Measurements from ENCODE around the gene HES2. TPM values are rescaled to one million over a fixed set of nuclear protein-coding genes. Genes with fewer than 3 reads are reported as not detected.

HES2 gene
- total RNA-seq, 1 donor from 2014 or later = 5.9 TPM

DNA sequence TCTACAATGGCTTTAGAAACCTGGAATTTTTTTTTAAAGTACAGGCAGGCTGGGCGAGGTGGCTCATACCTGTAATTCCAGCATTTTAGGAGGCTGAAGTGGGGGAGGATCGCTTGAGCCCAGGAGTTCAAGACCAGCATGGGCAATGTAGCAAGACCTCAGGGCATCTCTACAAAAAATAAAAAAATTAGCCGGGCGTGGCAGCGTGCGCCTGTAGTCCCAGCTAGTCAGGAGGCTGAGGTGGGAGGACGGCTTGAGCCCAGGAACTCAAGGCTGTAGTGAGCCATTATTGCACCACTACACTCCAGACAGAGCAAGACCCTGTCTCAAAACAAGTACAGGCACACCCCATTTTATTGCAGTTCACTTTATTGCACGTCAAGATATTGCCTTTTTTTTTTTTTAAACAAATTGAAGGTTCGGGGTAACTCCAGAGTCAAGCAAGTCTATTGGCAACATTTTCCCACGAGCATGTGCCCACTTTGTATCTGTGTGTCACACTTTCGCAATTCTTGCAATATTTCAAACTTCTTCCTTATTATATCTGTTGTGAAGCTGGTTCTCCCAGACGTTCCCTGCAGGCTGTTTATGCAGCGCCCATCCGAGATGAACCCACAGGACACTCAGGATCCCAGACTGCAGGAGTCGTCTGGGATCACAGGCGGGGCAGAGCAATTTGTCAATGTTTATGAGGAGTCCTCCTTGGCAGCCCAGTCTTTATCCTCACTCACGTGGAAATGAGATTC is 4.7 kb downstream of the HES2 start:
- Mint-ChIP-seq H3K9me3 (no peaks in the 10 kb centered on the region), H3K4me1 (ENCODE audit: unreplicated experiment) (peaks cover 13% of the 10 kb centered on the region), H3K36me3 (no peaks in the 10 kb centered on the region), H3K27ac (peak overlapping the region; percentile 99), H3K27me3 (peaks cover 67% of the 10 kb centered on the region), H3K4me3 (peak overlapping the region; percentile 80)
- TF ChIP-seq CTCF (conservative IDR thresholded peaks at IDR 0.05) = no peak
- no peak for DNase-seq (ENCODE audit: extremely low spot score, unreplicated experiment)

- no peak for DNase-seq (ENCODE audit: extremely low spot score, unreplicated experiment)
- Mint-ChIP-seq H3K27me3 (peaks cover 67% of the 10 kb centered on the region), H3K4me3 (peak overlapping the region; percentile 80), H3K27ac (peak overlapping the region; percentile 99), H3K4me1 (ENCODE audit: unreplicated experiment) (peaks cover 13% of the 10 kb centered on the region), H3K36me3 (no peaks in the 10 kb centered on the region), H3K9me3 (no peaks in the 10 kb centered on the region)
- TF ChIP-seq CTCF (conservative IDR thresholded peaks at IDR 0.05) = peak; percentile 73
Observed at GRCh38 chr1:6414443-6414844, 5.3 kb downstream of the HES2 start.

DNA sequence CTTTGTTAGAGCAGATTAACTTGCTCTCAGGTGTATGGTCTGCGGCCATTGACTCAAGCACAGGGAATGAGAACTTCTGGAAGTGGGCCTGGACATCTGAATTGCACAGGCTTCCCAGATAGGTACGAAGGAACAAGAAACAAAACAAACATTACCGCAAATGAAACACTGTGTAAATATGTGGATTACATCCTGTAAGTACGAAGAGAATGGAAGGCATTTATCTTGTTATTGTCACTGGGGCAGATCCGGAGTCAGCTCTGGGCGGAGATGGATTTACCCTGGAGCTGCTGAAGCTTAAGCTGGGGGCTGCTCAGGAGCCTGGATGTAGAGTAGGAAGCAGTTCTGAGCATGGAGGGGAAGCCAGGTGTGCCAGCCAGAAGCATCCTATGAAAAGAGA is 6.8 kb downstream of the HES2 start:
- Mint-ChIP-seq H3K4me3 (peak overlapping the region; percentile 26), H3K27me3 (peaks cover 62% of the 10 kb centered on the region), H3K9me3 (no peaks in the 10 kb centered on the region), H3K36me3 (no peaks in the 10 kb centered on the region), H3K4me1 (ENCODE audit: unreplicated experiment) (peaks cover 13% of the 10 kb centered on the region), H3K27ac (peak overlapping the region; percentile 99)
- no peak for DNase-seq (ENCODE audit: extremely low spot score, unreplicated experiment)
- no peak for TF ChIP-seq CTCF (conservative IDR thresholded peaks at IDR 0.05)

- no peak for DNase-seq (ENCODE audit: extremely low spot score, unreplicated experiment)
Observed at GRCh38 chr1:6410248-6410893, 9.3 kb downstream of the HES2 start.

DNA sequence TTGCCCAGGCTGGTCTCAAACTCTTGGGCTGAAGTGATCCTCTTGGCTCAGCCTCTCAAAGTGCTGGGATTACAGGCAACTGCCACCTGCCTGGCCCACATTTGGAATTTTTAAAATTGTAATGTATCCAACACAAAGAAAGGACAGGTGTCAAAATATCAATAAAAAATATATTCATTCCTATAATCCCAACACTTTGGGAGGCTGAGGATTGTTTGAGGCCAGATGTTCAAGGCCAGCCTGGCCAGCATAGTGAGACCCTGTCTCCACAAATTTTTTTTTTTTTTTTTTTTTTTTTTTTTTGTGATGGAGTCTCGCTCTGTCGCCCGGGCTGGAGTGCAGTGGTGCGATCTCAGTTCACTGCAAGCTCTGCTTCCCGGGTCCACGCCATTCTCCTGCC is 10.0 kb downstream of the HES2 start:
- H3K4me1 Mint-ChIP-seq (ENCODE audit: unreplicated experiment) = peaks cover 10% of the 10 kb centered on the region
- H3K36me3 Mint-ChIP-seq = no peaks in the 10 kb centered on the region
- peaks cover 52% of the 10 kb centered on the region for H3K27me3 Mint-ChIP-seq
- no peak overlapping the region for H3K27ac Mint-ChIP-seq
- no peaks in the 10 kb centered on the region for H3K9me3 Mint-ChIP-seq
- no peak overlapping the region for H3K4me3 Mint-ChIP-seq
- no peak for TF ChIP-seq CTCF (conservative IDR thresholded peaks at IDR 0.05)
- no peak for DNase-seq (ENCODE audit: extremely low spot score, unreplicated experiment)

More at GRCh38 chr1:6410248-6410893, 9.3 kb downstream of the HES2 start:
- TF ChIP-seq CTCF (conservative IDR thresholded peaks at IDR 0.05) = no peak
- Mint-ChIP-seq H3K9me3 (no peaks in the 10 kb centered on the region), H3K4me1 (ENCODE audit: unreplicated experiment) (peaks cover 13% of the 10 kb centered on the region), H3K27ac (no peak overlapping the region), H3K27me3 (peaks cover 52% of the 10 kb centered on the region), H3K36me3 (no peaks in the 10 kb centered on the region), H3K4me3 (no peak overlapping the region)

All from type B pancreatic cell (in vitro differentiated cells).